Muscle layer of colon (tissue), 2 donors: ENCODE results near the gene SPX.

ENCODE experiments used
- H3K27ac ChIP-seq: one replicate; pipeline ENCODE4 v1.7.0; 2013; ENCODE audit warnings: low read depth, mild to moderate bottlenecking, low read length, moderate library complexity
- H3K27me3 ChIP-seq, 2 donors: one replicate each; pipeline ENCODE4 v1.7.0; 2013; ENCODE audit warnings: low read length in 2 of 2, mild to moderate bottlenecking in 2 of 2; ENCODE audit not compliant: insufficient read depth in 2 of 2, control insufficient read depth in 1 of 2
- H3K36me3 ChIP-seq: one replicate; pipeline ENCODE4 v1.7.0; 2013; ENCODE audit warnings: mild to moderate bottlenecking, low read length; ENCODE audit not compliant: insufficient read depth
- H3K4me1 ChIP-seq: one replicate; pipeline ENCODE4 v1.7.0; 2013; ENCODE audit warnings: mild to moderate bottlenecking, low read length; ENCODE audit not compliant: insufficient read depth
- H3K4me3 ChIP-seq, 2 donors: one replicate each; pipeline ENCODE4 v1.7.0; 2013; ENCODE audit warnings: low read length in 2 of 2, low read depth in 1 of 2, mild to moderate bottlenecking in 1 of 2, moderate library complexity in 1 of 2
- H3K9ac ChIP-seq: one replicate; pipeline ENCODE4 v1.7.0; 2013; ENCODE audit warnings: low read length
- H3K9me3 ChIP-seq: one replicate; pipeline ENCODE4 v1.7.0; 2013; ENCODE audit warnings: mild to moderate bottlenecking, low read length
- donor health status: abdominal sarcoma.
- donor health status: Adenocarcinoma of cecum.

SPX gene

DNA sequence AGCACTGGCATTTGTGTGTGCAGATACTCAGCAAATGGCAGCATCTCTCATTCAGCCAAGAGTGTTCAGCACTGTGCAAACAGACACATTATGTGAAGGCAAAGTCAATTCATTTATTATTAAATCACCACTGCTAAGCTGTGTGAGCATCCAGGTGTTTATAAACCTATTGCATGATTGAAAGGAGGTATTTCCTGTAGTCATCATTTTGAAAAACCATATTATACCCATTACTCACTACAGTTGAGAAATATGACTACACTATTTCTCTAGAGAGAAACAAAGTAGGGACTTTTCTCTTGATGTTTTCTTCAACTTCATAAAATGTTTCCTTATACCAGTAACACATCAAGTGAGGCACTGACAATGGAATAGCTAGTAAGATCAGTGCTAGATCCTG, 13.7 kb downstream of the SPX start:
- Histone ChIP-seq H3K27me3 (no peaks in the 10 kb centered on the region), H3K9me3 (no peaks in the 10 kb centered on the region), H3K27ac (no peak overlapping the region), H3K4me3 (no peak overlapping the region), H3K4me1 (peaks cover 3% of the 10 kb centered on the region), H3K36me3 (no peaks in the 10 kb centered on the region), H3K9ac (no peak overlapping the region)

DNA sequence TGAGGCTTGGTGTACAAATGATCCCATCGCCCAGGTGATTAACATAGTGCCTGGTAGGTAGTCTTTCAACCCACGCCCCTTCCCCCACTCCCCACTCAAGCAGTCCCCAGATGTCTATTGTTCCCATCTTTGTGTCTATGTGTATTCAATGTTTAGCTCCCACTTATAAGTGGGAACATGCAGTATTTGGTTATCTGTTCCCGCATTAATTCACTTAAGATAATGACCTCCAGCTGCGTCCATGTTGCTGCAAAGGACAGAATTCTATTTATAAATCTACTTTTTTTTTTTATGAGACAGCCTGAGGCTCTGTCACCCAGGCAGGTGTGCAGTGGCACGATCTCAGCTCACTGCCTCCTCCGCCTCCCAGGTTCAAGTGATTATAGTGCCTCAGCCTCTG, 15.7 kb downstream of the SPX start:
- no peak overlapping the region for H3K4me3 ChIP-seq
- H3K9ac ChIP-seq = no peak overlapping the region
- no peak overlapping the region for H3K27ac ChIP-seq
- no peaks in the 10 kb centered on the region for H3K36me3 ChIP-seq
- no peaks in the 10 kb centered on the region for H3K9me3 ChIP-seq
- no peaks in the 10 kb centered on the region for H3K27me3 ChIP-seq
- H3K4me1 ChIP-seq = peaks cover 3% of the 10 kb centered on the region

DNA sequence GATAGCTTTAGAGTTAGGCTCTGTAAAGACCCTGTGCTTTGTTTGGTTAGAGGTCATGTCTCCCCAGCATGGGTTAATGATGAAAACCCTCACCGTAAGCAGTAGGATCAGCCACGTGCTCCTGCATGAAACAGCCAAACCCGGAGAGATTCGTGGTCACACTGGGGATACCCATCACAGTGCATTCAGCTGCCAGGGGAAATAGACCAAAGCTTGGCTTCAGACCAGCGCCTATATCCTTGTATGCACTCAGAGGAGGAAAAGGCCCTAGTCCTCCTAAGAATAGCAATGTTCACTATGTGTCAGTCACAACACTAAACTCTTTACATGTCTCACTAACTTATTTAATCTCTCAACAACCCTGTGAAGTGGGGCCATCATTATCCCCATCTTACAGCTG, 16.3 kb downstream of the SPX start:
- Histone ChIP-seq H3K36me3 (no peaks in the 10 kb centered on the region), H3K27ac (no peak overlapping the region), H3K9me3 (no peaks in the 10 kb centered on the region)

DNA sequence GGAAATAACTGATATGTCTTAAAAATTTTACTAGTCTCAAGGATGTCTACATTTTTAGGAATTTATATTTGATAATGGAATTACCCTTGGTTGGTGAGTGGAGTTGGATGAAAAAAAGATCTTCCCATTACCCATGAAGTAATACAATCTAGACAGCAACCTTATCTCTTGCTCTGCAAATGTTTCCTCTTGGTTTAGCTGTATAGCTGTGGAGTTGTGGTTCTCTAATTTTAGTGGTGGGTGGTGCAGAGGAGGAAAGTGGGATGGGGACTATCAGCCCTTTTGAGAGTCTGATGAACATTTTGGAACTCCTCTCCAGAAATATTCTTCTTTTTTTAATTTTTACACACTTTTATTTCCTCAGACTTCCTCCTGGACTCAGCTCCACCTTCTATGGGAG, 17.1 kb downstream of the SPX start:
- Histone ChIP-seq H3K27me3 (no peaks in the 10 kb centered on the region), H3K36me3 (no peaks in the 10 kb centered on the region), H3K4me1 (peaks cover 3% of the 10 kb centered on the region), H3K27ac (no peak overlapping the region), H3K4me3 (no peak overlapping the region), H3K9me3 (no peaks in the 10 kb centered on the region), H3K9ac (no peak overlapping the region)

More for the DNA sequence above, 16.3 kb downstream of the SPX start:
- H3K4me1 ChIP-seq = peaks cover 3% of the 10 kb centered on the region
- H3K4me3 ChIP-seq = no peak overlapping the region
- no peaks in the 10 kb centered on the region for H3K27me3 ChIP-seq
- no peak overlapping the region for H3K9ac ChIP-seq

DNA sequence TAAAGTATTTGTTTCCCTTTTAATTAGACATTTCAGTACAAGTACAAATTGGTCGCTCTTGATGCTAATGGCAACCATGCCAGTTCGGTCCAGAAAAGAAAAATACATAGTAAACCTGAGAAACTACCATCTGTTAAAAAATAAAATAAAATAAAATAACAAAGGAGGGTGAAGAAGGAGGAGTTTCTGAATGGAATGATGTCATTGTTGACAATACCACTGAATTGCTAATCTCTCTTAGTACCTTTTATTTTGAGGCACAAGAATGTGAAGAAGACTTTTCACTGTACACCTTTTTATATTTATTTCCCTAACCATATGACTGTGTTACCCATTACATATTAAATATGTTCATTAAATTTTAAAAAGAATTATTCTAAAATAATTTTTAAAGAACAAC, 19.5 kb downstream of the SPX start:
- H3K27ac ChIP-seq = no peak overlapping the region
- no peak overlapping the region for H3K9ac ChIP-seq
- H3K4me1 ChIP-seq = peaks cover 3% of the 10 kb centered on the region
- no peak overlapping the region for H3K4me3 ChIP-seq
- no peaks in the 10 kb centered on the region for H3K27me3 ChIP-seq
- H3K36me3 ChIP-seq = no peaks in the 10 kb centered on the region
- H3K9me3 ChIP-seq = no peaks in the 10 kb centered on the region

DNA sequence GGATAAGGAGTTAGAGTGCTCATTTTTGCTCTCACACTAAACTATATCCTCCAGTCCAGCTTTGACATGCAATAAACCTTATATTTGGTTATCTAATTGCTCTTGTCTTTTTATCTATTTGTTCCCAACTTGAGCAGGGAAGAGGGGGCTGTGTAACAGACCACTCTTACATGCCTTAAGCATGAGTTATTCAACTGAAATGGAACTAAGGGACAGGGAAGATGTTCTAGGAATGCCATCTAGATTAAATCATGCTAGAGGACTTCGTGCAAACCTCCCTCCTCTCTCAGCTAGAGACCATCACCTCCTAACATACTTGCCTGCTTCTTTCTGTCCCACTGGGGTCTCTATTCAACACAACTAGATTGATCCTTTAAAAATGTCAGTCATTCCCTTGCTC, 20.6 kb downstream of the SPX start:
- Histone ChIP-seq H3K36me3 (no peaks in the 10 kb centered on the region), H3K9me3 (no peaks in the 10 kb centered on the region), H3K27ac (no peak overlapping the region), H3K27me3 (no peaks in the 10 kb centered on the region), H3K4me3 (no peak overlapping the region), H3K9ac (no peak overlapping the region), H3K4me1 (peaks cover 5% of the 10 kb centered on the region)

DNA sequence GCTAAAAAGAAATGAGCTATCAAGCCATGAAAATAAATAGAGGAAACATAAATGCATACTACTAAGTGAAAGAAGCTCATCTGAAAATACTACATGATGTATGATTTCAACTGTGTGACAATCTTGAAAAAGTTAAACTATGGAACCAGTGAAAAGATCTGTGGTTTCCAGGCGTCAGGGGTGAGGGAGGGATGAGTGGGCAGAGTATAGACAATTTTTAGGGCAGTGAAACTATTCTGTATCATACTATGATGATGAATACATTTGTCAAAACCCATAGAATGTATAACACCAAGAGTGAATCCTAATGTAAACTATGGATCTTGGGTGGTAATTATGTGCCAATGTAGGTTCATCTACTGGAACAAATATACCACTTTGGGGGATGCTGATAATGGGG, 21.3 kb downstream of the SPX start:
- no peaks in the 10 kb centered on the region for H3K27me3 ChIP-seq
- no peak overlapping the region for H3K27ac ChIP-seq
- H3K4me3 ChIP-seq = no peak overlapping the region
- no peak overlapping the region for H3K9ac ChIP-seq
- no peaks in the 10 kb centered on the region for H3K36me3 ChIP-seq
- peaks cover 9% of the 10 kb centered on the region for H3K4me1 ChIP-seq
- H3K9me3 ChIP-seq = no peaks in the 10 kb centered on the region

DNA sequence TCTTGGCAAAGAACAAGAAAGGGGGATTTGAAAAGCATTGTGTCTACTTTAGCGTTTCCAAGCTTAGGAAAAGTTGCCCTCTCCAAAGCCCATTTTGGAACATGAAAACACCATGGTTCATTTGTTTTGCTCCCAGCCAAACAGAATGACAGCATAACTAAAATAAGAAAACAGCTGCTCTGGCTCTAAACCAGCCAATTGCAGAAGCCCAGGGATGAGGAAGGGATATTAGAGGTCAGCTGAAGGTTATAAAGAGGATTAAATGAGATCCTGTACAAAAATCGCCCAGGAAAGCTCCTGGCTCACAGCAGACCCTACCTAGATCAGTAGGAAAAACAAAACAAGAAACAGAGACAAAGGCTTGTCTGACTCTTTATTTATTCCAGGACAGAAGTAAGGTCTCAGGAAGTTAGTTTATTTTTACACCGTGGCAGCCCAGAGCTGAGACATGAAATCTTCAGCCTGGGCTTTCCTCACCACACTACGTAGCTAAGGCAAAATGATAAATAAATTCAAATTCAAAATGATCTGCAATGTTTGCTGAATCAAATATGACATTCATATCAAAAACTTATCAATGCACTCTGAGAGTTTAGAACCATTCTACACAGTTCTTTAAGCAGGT, 25.9 kb downstream of the SPX start:
- Histone ChIP-seq H3K4me1 (peaks cover 7% of the 10 kb centered on the region), H3K27ac (no peak overlapping the region), H3K9ac (no peak overlapping the region), H3K4me3 (no peak overlapping the region), H3K36me3 (no peaks in the 10 kb centered on the region), H3K9me3 (no peaks in the 10 kb centered on the region), H3K27me3 (no peaks in the 10 kb centered on the region)

DNA sequence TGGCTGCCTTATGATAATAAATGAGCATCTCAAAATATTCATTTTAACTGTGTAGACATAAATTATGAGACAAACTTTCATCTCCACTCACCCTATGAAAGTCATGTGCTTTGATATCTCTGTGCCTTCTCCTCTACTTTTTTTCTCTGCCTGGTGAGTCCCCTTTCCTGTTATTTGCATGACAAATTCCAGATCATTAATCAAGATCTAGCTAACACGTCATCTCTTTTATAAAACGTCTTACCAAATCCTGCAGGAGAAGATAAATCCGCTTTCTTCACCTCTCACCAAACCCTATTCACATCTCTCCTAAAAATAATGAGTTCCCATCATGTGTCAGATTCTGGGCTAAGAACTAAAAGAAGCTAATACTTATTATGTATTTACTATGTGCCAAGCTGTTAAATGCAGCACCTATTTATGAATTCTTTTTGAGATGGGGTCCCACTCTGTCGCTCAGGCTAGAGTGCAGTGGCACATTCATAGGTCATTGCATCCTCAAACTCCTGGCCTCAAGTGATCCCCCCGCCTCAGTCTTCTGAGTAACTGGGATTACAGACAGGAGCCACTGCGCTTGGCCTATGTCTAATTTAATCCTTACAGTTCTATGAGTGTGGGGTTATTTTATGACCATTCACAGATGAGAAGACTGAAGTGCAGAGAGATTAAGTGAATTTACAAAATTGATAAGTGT, 26.7 kb downstream of the SPX start:
- H3K27me3 ChIP-seq = no peaks in the 10 kb centered on the region
- H3K36me3 ChIP-seq = no peaks in the 10 kb centered on the region
- no peak overlapping the region for H3K27ac ChIP-seq
- no peak overlapping the region for H3K9ac ChIP-seq
- peaks cover 7% of the 10 kb centered on the region for H3K4me1 ChIP-seq
- no peak overlapping the region for H3K4me3 ChIP-seq
- no peaks in the 10 kb centered on the region for H3K9me3 ChIP-seq

DNA sequence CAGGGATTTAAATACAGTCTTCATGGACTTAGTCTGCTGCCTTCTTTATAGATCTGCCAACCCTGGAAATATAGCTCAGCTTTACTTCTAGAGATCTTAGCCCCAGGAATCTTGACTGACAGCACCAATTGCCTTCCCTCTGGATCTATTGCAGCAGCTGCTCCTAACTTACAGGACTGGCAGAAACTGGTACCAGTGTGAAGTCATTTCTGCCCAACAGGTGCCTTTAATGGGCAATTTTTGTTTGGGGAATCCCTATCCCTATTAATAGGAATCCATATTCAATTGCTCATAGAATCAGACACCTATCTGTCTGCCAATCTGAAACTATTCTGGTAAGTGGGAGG, 27.2 kb downstream of the SPX start:
- Histone ChIP-seq H3K4me3 (no peak overlapping the region), H3K36me3 (no peaks in the 10 kb centered on the region), H3K4me1 (peaks cover 7% of the 10 kb centered on the region), H3K9ac (no peak overlapping the region), H3K27ac (no peak overlapping the region), H3K9me3 (no peaks in the 10 kb centered on the region), H3K27me3 (no peaks in the 10 kb centered on the region)

DNA sequence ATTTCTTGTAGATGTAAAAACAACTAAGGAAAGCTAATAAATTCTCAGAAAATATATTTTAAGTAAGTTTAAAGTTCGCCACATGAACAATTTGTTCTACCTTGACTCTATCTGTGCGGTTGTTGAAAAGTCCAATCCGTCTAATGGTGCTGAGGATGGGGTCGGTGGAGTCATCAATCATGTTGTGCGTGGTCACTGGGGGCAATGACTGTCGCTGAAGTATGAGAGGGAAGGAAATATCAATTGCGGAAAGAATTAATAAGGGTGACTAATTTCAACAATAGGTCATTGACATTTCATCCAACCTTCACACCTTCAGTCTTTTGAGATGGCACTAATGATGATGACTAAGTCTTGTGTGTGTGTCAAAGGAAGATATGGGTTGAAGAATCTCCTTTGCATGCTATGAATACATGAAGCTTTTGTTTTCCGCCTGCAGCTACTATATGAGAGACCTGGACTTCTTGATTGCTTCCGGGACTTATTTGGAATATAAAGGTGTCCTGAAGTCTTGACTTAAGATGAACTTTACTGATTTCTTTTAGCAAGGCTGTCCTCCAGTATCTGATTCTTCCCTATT, 32.1 kb downstream of the SPX start:
- H3K9me3 ChIP-seq = no peaks in the 10 kb centered on the region
- no peaks in the 10 kb centered on the region for H3K27me3 ChIP-seq
- no peak overlapping the region for H3K9ac ChIP-seq
- no peaks in the 10 kb centered on the region for H3K36me3 ChIP-seq
- no peaks in the 10 kb centered on the region for H3K4me1 ChIP-seq
- no peak overlapping the region for H3K27ac ChIP-seq
- no peak overlapping the region for H3K4me3 ChIP-seq
